CD4-positive, alpha-beta T cell treated with Interleukin-12 subunit alpha and Interleukin-12 subunit beta, for 1 hour (primary cell): ENCODE measurements around the gene UGGT2.
"Not testable (repeated sequence)": the region's sequence is repeated elsewhere in the genome, so short reads cannot be mapped to it uniquely, and the experiment has no call there.

Source experiments
- DNase-seq: peaks from one replicate; pipeline ENCODE4 v3.0.0-alpha.2; 2020

UGGT2 gene

GRCh38 chr13:96046449-96047126 is 6.6 kb downstream of the UGGT2 start:
- DNase-seq: not testable (repeated sequence)

- DNase-seq: no peak
Observed at GRCh38 chr13:96044238-96044637, 9.0 kb downstream of the UGGT2 start.

- no peak for DNase-seq
Observed at GRCh38 chr13:96041326-96042110, 11.7 kb downstream of the UGGT2 start.

GRCh38 chr13:96036515-96036914 is 16.7 kb downstream of the UGGT2 start:
- no peak for DNase-seq

GRCh38 chr13:96034662-96035061 is 18.5 kb downstream of the UGGT2 start:
- DNase-seq: no peak

- DNase-seq: no peak
Observed at GRCh38 chr13:96033220-96034015, 19.8 kb downstream of the UGGT2 start.

GRCh38 chr13:96032717-96033116 is 20.5 kb downstream of the UGGT2 start:
- no peak for DNase-seq

GRCh38 chr13:96029002-96029401 is 24.2 kb downstream of the UGGT2 start:
- DNase-seq: no peak

- no peak for DNase-seq
Observed at GRCh38 chr13:96027496-96027895, 25.7 kb downstream of the UGGT2 start.

GRCh38 chr13:96025283-96025682 is 27.9 kb downstream of the UGGT2 start:
- no peak for DNase-seq

- no peak for DNase-seq
Observed at GRCh38 chr13:96020931-96021330, 32.3 kb downstream of the UGGT2 start.

- DNase-seq: no peak
Observed at GRCh38 chr13:96020155-96020575, 33.0 kb downstream of the UGGT2 start.

- DNase-seq: no peak
Observed at GRCh38 chr13:96018135-96018534, 35.1 kb downstream of the UGGT2 start.

- no peak for DNase-seq
Observed at GRCh38 chr13:96011291-96011872, 41.8 kb downstream of the UGGT2 start.

- no peak for DNase-seq
Observed at GRCh38 chr13:96003304-96003703, 49.9 kb downstream of the UGGT2 start.

- DNase-seq: no peak
Observed at GRCh38 chr13:96002322-96003131, 50.7 kb downstream of the UGGT2 start.

- DNase-seq: no peak
Observed at GRCh38 chr13:96000069-96000468, 53.1 kb downstream of the UGGT2 start.

- DNase-seq: no peak
Observed at GRCh38 chr13:95987841-95988240, 65.4 kb downstream of the UGGT2 start.

GRCh38 chr13:95982144-95982543 is 71.1 kb downstream of the UGGT2 start:
- no peak for DNase-seq

GRCh38 chr13:95972651-95973050 is 80.5 kb downstream of the UGGT2 start:
- not testable (repeated sequence) for DNase-seq

- DNase-seq: no peak
Observed at GRCh38 chr13:95970878-95971277, 82.3 kb downstream of the UGGT2 start.

- no peak for DNase-seq
Observed at GRCh38 chr13:95968906-95969305, 84.3 kb downstream of the UGGT2 start.
